ENCODE data around the gene LTBP1.

- TF ChIP-seq CTCF (IDR thresholded peaks at IDR 0.05), result no peak
- TF ChIP-seq POLR2A (IDR thresholded peaks at IDR 0.05), result no peak
These were observed 219.6 kb downstream of the LTBP1 start for GRCh38 chr2:33166287-33166881.
